Stimulated activated CD4-positive, alpha-beta T cell treated with anti-CD3 and anti-CD28 coated beads, Interleukin-1b, Interleukin-23, amount 100 ng/mL, for 48 hours (primary cell): ENCODE results near the gene TCHH.
"Not testable (repeated sequence)": the region's sequence is repeated elsewhere in the genome, so short reads cannot be mapped to it uniquely, and the experiment has no call there.

Experiments
- DNase-seq: peaks from one replicate; pipeline ENCODE4 v3.0.0-alpha.2; 2020

The TCHH gene

GRCh38 chr1:152112101-152112884 lies 3.0 kb downstream of the TCHH start:
- no peak for DNase-seq

- peak; percentile 43 for DNase-seq
Observed at GRCh38 chr1:152111515-152111968, 3.7 kb downstream of the TCHH start.

GRCh38 chr1:152110860-152111514 lies 4.3 kb downstream of the TCHH start:
- DNase-seq = peak; percentile 27

GRCh38 chr1:152110365-152110859 lies 4.8 kb downstream of the TCHH start:
- peak; percentile 41 for DNase-seq

GRCh38 chr1:152109998-152110294 lies 5.3 kb downstream of the TCHH start:
- no peak for DNase-seq

- DNase-seq = no peak
Observed at GRCh38 chr1:152109231-152109997, 5.8 kb downstream of the TCHH start.

GRCh38 chr1:152108882-152109222 lies 6.4 kb downstream of the TCHH start:
- DNase-seq = no peak

GRCh38 chr1:152107984-152108881 lies 7.0 kb downstream of the TCHH start:
- no peak for DNase-seq

GRCh38 chr1:152107031-152107983 lies 7.9 kb downstream of the TCHH start:
- DNase-seq = no peak

- no peak for DNase-seq
Observed at GRCh38 chr1:152104854-152105253, 10.4 kb downstream of the TCHH start.

- no peak for DNase-seq
Observed at GRCh38 chr1:152096931-152097330, 18.3 kb downstream of the TCHH start.

- DNase-seq = no peak
Observed at GRCh38 chr1:152089014-152089674, 26.1 kb downstream of the TCHH start, which contains the start of gene TCHHL1. TSS of gene TCHHL1 (minus strand) at chr1:152089064. CDS start at chr1:152088143, 921 bp downstream.

- no peak for DNase-seq
Observed at GRCh38 chr1:152086760-152087159, 28.5 kb downstream of the TCHH start.

- DNase-seq = no peak
Observed at GRCh38 chr1:152084853-152085252, 30.4 kb downstream of the TCHH start.

GRCh38 chr1:152081026-152081425 lies 34.2 kb downstream of the TCHH start:
- DNase-seq = not testable (repeated sequence)

GRCh38 chr1:152080494-152080893 lies 34.8 kb downstream of the TCHH start:
- DNase-seq = not testable (repeated sequence)

- no peak for DNase-seq
Observed at GRCh38 chr1:152078831-152079441, 36.3 kb downstream of the TCHH start.

- DNase-seq = no peak
Observed at GRCh38 chr1:152072311-152072710, 42.9 kb downstream of the TCHH start.

- no peak for DNase-seq
Observed at GRCh38 chr1:152071123-152071522, 44.1 kb downstream of the TCHH start.

GRCh38 chr1:152067929-152068328 lies 47.3 kb downstream of the TCHH start:
- no peak for DNase-seq
